ENCODE results near the gene SAFB2. TPM values are rescaled to one million over a fixed set of nuclear protein-coding genes. Genes with fewer than 3 reads are reported as not detected.

SAFB2 gene
- total and polyA plus RNA-seq, 2 donors (not counting 1 experiment from before 2014, with no cell fraction given), result 76.5 to 242 TPM

DNA sequence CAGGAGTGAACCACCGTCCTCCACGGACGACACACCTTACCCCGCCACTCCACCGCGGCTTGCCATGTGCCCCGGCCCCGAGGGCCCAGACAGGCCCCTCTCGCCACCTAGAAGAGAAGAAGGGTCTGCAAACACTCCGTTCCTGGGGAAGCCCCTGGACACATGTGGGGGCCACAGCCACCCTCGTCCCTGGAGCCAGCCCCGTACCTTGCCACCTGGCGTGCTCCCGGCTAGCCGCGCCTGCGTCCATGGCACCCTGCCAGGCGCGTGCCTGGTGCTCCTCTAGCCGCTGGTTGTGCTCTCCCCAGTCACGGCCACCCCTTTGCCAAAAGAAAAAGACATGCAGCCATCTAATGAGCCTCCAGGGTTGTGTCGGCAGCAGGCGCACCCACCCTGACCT, 34.9 kb downstream of the SAFB2 start:
- H2AFZ ChIP-seq (ENCODE audit: insufficient read depth, low read depth, low read length, poor library complexity, severe bottlenecking), result no peak overlapping the region
- no peak overlapping the region for H3K4me2 ChIP-seq (replicated peaks; ENCODE audit: low read depth, low read length, poor library complexity, severe bottlenecking)
- POLR2A ChIA-PET, result no interaction called here
- CTCF ChIA-PET, result interaction anchor here (1.0 kb wide), 1 partner anchor 9 kb away, joined by 4 read pairs; no protein-coding TSS in a partner anchor
- H4K20me1 ChIP-seq (ENCODE audit: control insufficient read depth, insufficient read depth, low read length, poor library complexity, severe bottlenecking), result peaks cover 68% of the 10 kb centered on the region
- Mint-ChIP-seq H3K4me1 (peaks cover 10% of the 10 kb centered on the region), H3K9me3 (ENCODE audit: insufficient read depth) (no peaks in the 10 kb centered on the region), H3K27ac (no peak overlapping the region), H3K4me3 (no peak overlapping the region), H3K27me3 (no peaks in the 10 kb centered on the region)
- WGBS (ENCODE audit: insufficient coverage), result 96% methylated on average over 17 of the region's 23 CpGs
- intact Hi-C loops (cut with micrococcal nuclease), result no loop called here
- H3K27me3 ChIP-seq (replicated peaks in 1 of 4; ENCODE audit: control extremely low read depth in 1 of 4, control insufficient read depth in 3 of 4, insufficient read depth in 4 of 4, low read length in 3 of 4), result no peaks in the 10 kb centered on the region
- no peak overlapping the region for H3K27ac ChIP-seq (ENCODE audit: low read length in 2 of 2)
- no peak for TF ChIP-seq EZH2 (IDR thresholded peaks at IDR 0.05; ENCODE audit: borderline replicate concordance, insufficient read depth, low read depth, low read length, poor library complexity, severe bottlenecking)
- TF ChIP-seq, protein P1, sequence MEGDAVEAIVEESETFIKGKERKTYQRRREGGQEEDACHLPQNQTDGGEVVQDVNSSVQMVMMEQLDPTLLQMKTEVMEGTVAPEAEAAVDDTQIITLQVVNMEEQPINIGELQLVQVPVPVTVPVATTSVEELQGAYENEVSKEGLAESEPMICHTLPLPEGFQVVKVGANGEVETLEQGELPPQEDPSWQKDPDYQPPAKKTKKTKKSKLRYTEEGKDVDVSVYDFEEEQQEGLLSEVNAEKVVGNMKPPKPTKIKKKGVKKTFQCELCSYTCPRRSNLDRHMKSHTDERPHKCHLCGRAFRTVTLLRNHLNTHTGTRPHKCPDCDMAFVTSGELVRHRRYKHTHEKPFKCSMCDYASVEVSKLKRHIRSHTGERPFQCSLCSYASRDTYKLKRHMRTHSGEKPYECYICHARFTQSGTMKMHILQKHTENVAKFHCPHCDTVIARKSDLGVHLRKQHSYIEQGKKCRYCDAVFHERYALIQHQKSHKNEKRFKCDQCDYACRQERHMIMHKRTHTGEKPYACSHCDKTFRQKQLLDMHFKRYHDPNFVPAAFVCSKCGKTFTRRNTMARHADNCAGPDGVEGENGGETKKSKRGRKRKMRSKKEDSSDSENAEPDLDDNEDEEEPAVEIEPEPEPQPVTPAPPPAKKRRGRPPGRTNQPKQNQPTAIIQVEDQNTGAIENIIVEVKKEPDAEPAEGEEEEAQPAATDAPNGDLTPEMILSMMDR (IDR thresholded peaks at IDR 0.05), result no peak
- ATAC-seq (ENCODE audit: low read depth) (no peak), DNase-seq (no peak)
- H3K4me1 ChIP-seq (ENCODE audit: control insufficient read depth in 2 of 2, insufficient read depth in 2 of 2, low read length in 2 of 2), result peaks cover 10 to 13% of the 10 kb centered on the region in 2 donors
- H3K79me2 ChIP-seq (ENCODE audit: control insufficient read depth, insufficient read depth, low read length), result peaks cover 8% of the 10 kb centered on the region
- peaks cover 0 to 62% of the 10 kb centered on the region in 2 experiments for H3K36me3 ChIP-seq (replicated peaks in 1 of 2; ENCODE audit: control extremely low read depth in 1 of 2, control insufficient read depth in 1 of 2, extremely low read depth in 1 of 2, insufficient read depth in 2 of 2, low read length in 1 of 2)
- H3K9ac ChIP-seq (ENCODE audit: low read length), result no peak overlapping the region
- H3K9me3 ChIP-seq (ENCODE audit: control extremely low read depth in 1 of 3, control insufficient read depth in 2 of 3, insufficient read depth in 1 of 3, low read length in 2 of 3), result no peaks in the 10 kb centered on the region
- no peak overlapping the region for H3K4me3 ChIP-seq (ENCODE audit: control extremely low read depth in 1 of 5, extremely low read depth in 1 of 5, insufficient read depth in 1 of 5, low read depth in 2 of 5, low read length in 4 of 5)

DNA sequence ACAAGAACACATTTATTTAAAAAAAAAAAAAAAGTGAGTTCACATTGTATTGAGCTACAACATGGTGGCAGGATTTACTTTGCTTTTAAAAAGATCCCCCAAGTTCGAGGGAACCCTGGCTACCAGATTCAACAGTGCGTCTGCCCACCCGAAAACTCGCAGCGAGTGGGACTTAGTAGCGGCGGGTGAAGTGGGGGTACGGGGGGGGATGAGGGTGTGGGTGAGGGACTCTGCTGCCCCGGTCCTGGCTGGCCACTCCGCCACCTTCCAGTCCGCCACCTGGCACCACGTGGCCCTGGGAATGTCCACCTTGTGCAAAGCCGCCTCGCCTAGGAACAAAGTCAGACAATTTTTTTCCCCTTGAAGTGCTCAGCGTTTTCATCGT, 35.5 kb downstream of the SAFB2 start:
- Histone ChIP-seq H3K27ac (ENCODE audit: low read length in 2 of 2) (no peak overlapping the region), H3K9ac (ENCODE audit: low read length) (no peak overlapping the region), H3K36me3 (replicated peaks in 1 of 2; ENCODE audit: control extremely low read depth in 1 of 2, control insufficient read depth in 1 of 2, extremely low read depth in 1 of 2, insufficient read depth in 2 of 2, low read length in 1 of 2) (peaks cover 0 to 62% of the 10 kb centered on the region in 2 experiments), H3K27me3 (replicated peaks in 1 of 4; ENCODE audit: control extremely low read depth in 1 of 4, control insufficient read depth in 3 of 4, insufficient read depth in 4 of 4, low read length in 3 of 4) (no peaks in the 10 kb centered on the region), H4K20me1 (ENCODE audit: control insufficient read depth, insufficient read depth, low read length, poor library complexity, severe bottlenecking) (peaks cover 62% of the 10 kb centered on the region), H3K9me3 (ENCODE audit: control extremely low read depth in 1 of 3, control insufficient read depth in 2 of 3, insufficient read depth in 1 of 3, low read length in 2 of 3) (no peaks in the 10 kb centered on the region), H3K4me1 (ENCODE audit: control insufficient read depth in 2 of 2, insufficient read depth in 2 of 2, low read length in 2 of 2) (peaks cover 10 to 13% of the 10 kb centered on the region in 2 donors), H2AFZ (ENCODE audit: insufficient read depth, low read depth, low read length, poor library complexity, severe bottlenecking) (no peak overlapping the region), H3K4me2 (replicated peaks; ENCODE audit: low read depth, low read length, poor library complexity, severe bottlenecking) (no peak overlapping the region), H3K4me3 (ENCODE audit: control extremely low read depth in 1 of 5, extremely low read depth in 1 of 5, insufficient read depth in 1 of 5, low read depth in 2 of 5, low read length in 4 of 5) (no peak overlapping the region), H3K79me2 (ENCODE audit: control insufficient read depth, insufficient read depth, low read length) (peaks cover 8% of the 10 kb centered on the region)
- Mint-ChIP-seq H3K4me3 (no peak overlapping the region), H3K9me3 (ENCODE audit: insufficient read depth) (no peaks in the 10 kb centered on the region), H3K27ac (no peak overlapping the region), H3K27me3 (no peaks in the 10 kb centered on the region), H3K4me1 (peaks cover 10% of the 10 kb centered on the region)
- POLR2A ChIA-PET, result interaction anchor here (0.7 kb wide), 1 partner anchor 650 kb away, joined by 4 read pairs; no protein-coding TSS in a partner anchor
- CTCF ChIA-PET, result interaction anchor here (1.0 kb wide), 1 partner anchor 8 kb away, joined by 4 read pairs; no protein-coding TSS in a partner anchor
- TF ChIP-seq, protein P1 (IDR thresholded peaks at IDR 0.05), result no peak
- TF ChIP-seq EZH2 (IDR thresholded peaks at IDR 0.05; ENCODE audit: borderline replicate concordance, insufficient read depth, low read depth, low read length, poor library complexity, severe bottlenecking), result no peak
- ATAC-seq (ENCODE audit: low read depth) (no peak), DNase-seq (no peak)
- intact Hi-C loops (cut with micrococcal nuclease), result no loop called here
- WGBS (ENCODE audit: insufficient coverage), result 98% methylated on average over 9 of the region's 16 CpGs

Data from B cell (primary cell).